HepG2 (cell line): Measurements from ENCODE around the gene HACE1. TPM values are rescaled to one million over a fixed set of nuclear protein-coding genes. Genes with fewer than 3 reads are reported as not detected.

Experiments used
- ATAC-seq: fragments of 200-7000 bp; cut with Tn5 transposase; 3 replicates; pipeline ENCODE4 v1.9.1; 2020; ENCODE audit warnings: mild to moderate bottlenecking, moderate library complexity
- BruUV-seq: library from RNA; stranded (reverse); fragments of 400-500 nt; replicated peaks from 2 replicates; lab custom pipeline; 2021; lab: Mats Ljungman, UMichigan
- CTCF ChIA-PET: fragments of 300-600 bp; formaldehyde crosslinking; extraction: SDS; loops from one replicate; lab custom pipeline; 2021; ENCODE audit warnings: low total read pairs, inconsistent platforms, low intra/inter-chr PET ratio; lab: Yijun Ruan, JAX
- POLR2A ChIA-PET: fragments of 350-600 bp; sonication (Branson Sonifier 250); formaldehyde crosslinking; loops from one replicate; lab custom pipeline; 2020; ENCODE audit warnings: antibody characterized with exemption, inconsistent platforms; lab: Yijun Ruan, JAX
- DNase-seq: peaks from one replicate; pipeline ENCODE4 v3.0.0-alpha.2; 2015; ENCODE audit warnings: low spot score
- FAIRE-seq: peaks from 3 replicates; lab custom pipeline; 2011; peaks lifted over from hg19 to GRCh38; lab: Jason Lieb, UNC
- H2AFZ ChIP-seq: one replicate; pipeline ENCODE4 v1.6.1; 2011; ENCODE audit warnings: low read length, inconsistent platforms
- H3K27ac ChIP-seq: fragments of 300-600 bp; 3 replicates; pipeline ENCODE4 v1.8.0; 2011; ENCODE audit warnings: mixed run types, mild to moderate bottlenecking, mixed read lengths, low read length, inconsistent platforms; ENCODE audit not compliant: insufficient read depth; ENCODE audit errors: extremely low read length
- H3K27me3 ChIP-seq, 2 experiments: fragments of 200-600 bp in 1 of 2; 2 replicates in 1 of 2; 3 replicates in 1 of 2; pipeline versions ENCODE4 v1.6.0 to v1.8.0; 2011; ENCODE audit warnings: low read length in 2 of 2, mild to moderate bottlenecking in 2 of 2, moderate library complexity in 2 of 2, inconsistent platforms in 1 of 2; ENCODE audit not compliant: insufficient read depth in 2 of 2, control insufficient read depth in 1 of 2
- H3K36me3 ChIP-seq, 2 experiments: fragments of 200-600 bp in 1 of 2; replicated peaks in 1 of 2; 2 replicates in 1 of 2; 3 replicates in 1 of 2; pipeline versions ENCODE4 v1.5.1 to v1.8.0; 2011; ENCODE audit warnings: low read length in 2 of 2, inconsistent platforms in 1 of 2; ENCODE audit not compliant: insufficient read depth in 2 of 2, control insufficient read depth in 1 of 2
- H3K4me1 ChIP-seq: 2 replicates; pipeline ENCODE4 v1.5.1; 2012; ENCODE audit warnings: low read length, inconsistent platforms; ENCODE audit not compliant: insufficient read depth
- H3K4me2 ChIP-seq: 2 replicates; pipeline ENCODE4 v1.6.0; 2011; ENCODE audit warnings: low read depth, low read length, inconsistent platforms
- H3K4me3 ChIP-seq, 3 experiments: fragments of 200-600 bp in 1 of 3; sonication (generic), shearing (Covaris generic) in 1 of 3; replicated peaks in 1 of 3; 2 replicates each; pipeline ENCODE4 v1.5.1; 2011 to 2016; ENCODE audit warnings: low read length in 3 of 3, inconsistent platforms in 2 of 3, low read depth in 2 of 3, mild to moderate bottlenecking in 2 of 3, control low read depth in 1 of 3, mixed read lengths in 1 of 3; ENCODE audit not compliant: insufficient read depth in 1 of 3
- H3K79me2 ChIP-seq: one replicate; pipeline ENCODE4 v1.6.1; 2011; ENCODE audit warnings: low read length, inconsistent platforms; ENCODE audit not compliant: insufficient read depth
- H3K9ac ChIP-seq: 2 replicates; pipeline ENCODE4 v1.6.0; 2011; ENCODE audit warnings: mild to moderate bottlenecking, low read depth, low read length, inconsistent platforms; ENCODE audit not compliant: insufficient read depth
- H3K9me3 ChIP-seq: 2 replicates; pipeline ENCODE4 v1.5.1; 2012; ENCODE audit warnings: mild to moderate bottlenecking, low read length
- H4K20me1 ChIP-seq: 2 replicates; pipeline ENCODE4 v1.6.0; 2011; ENCODE audit warnings: inconsistent platforms, mild to moderate bottlenecking, low read length, moderate library complexity; ENCODE audit not compliant: insufficient read depth
- ATAD3A ChIP-seq: sonication (generic); formaldehyde crosslinking; IDR thresholded peaks from 2 replicates; pipeline ENCODE4 v1.4.0; 2020; ENCODE audit warnings: missing genetic modification reagents
- DNMT3B ChIP-seq: conservative IDR thresholded peaks from 2 replicates; pipeline ENCODE4 v1.6.1; 2016; ENCODE audit warnings: missing biosample characterization, control low read depth
- ETV5 ChIP-seq: IDR thresholded peaks from 2 replicates; pipeline ENCODE4 v1.6.1; 2018; ENCODE audit warnings: missing biosample characterization, missing genetic modification reagents, inconsistent platforms, borderline replicate concordance
- HDAC1 ChIP-seq: sonication (generic); formaldehyde crosslinking; IDR thresholded peaks from 2 replicates; pipeline ENCODE4 v1.5.1; 2020; ENCODE audit warnings: mild to moderate bottlenecking, missing genetic modification reagents
- NR2F2 ChIP-seq: IDR thresholded peaks from 2 replicates; pipeline ENCODE4 v1.6.1; 2012; ENCODE audit warnings: low read depth, inconsistent platforms, borderline replicate concordance
- ZNF768 ChIP-seq: sonication (generic); formaldehyde crosslinking; IDR thresholded peaks from 2 replicates; pipeline ENCODE4 v1.4.0; 2020; ENCODE audit warnings: missing genetic modification reagents
- ZNF788 ChIP-seq: sonication (generic); formaldehyde crosslinking; IDR thresholded peaks from 2 replicates; pipeline ENCODE4 v1.5.0; 2020; ENCODE audit warnings: mild to moderate bottlenecking, missing genetic modification reagents, borderline replicate concordance
- WGBS: methylation state at CpG from one replicate; pipeline ENCODE4 v1.1.6; 2017; ENCODE audit warnings: low lambda C conversion rate; 5-methylcytosine and 5-hydroxymethylcytosine counted together
- in situ Hi-C: cut with HindIII; loops from 2 replicates; pipeline ENCODE4 v1.10.0; 2017; ENCODE audit warnings: low pct_unique_long_range_greater_than_20kb; ENCODE audit not compliant: extremely low pct_ligation_motif_present
- intact Hi-C: fragments of 100-400 bp; cut with micrococcal nuclease; formaldehyde crosslinking; loops from one replicate; pipeline ENCODE4 v1.10.0; 2022; ENCODE audit not compliant: unreplicated experiment
- polyA plus RNA-seq, 8 experiments: library from polyadenylated mRNA; depleted of rRNA in 3 of 8; stranded (reverse) in 7 of 8; unstranded in 1 of 8; fragments of >200 nt; fragmentation: Illumina TruSeq in 4 of 8; extraction: Trizol in 4 of 8; gene quantifications; 2 replicates each; pipeline versions ENCODE4 v1.2.1 to v1.2.3, GENCODE V29; 2011 to 2016; ENCODE audit warnings: low read depth in 4 of 8, missing spikeins in 1 of 8, mixed read lengths in 1 of 8; ENCODE audit not compliant: insufficient read depth in 1 of 8
- total RNA-seq, 5 experiments: library from RNA; depleted of rRNA; stranded (reverse); fragments of >200 nt; fragmentation: Illumina TruSeq; extraction: Trizol; gene quantifications; 2 replicates each; pipeline ENCODE4 v1.2.3, GENCODE V29; 2016; ENCODE audit warnings: low read depth in 1 of 5
- TF ChIP-seq, protein P1 (sequence below): sonication (generic); formaldehyde crosslinking; IDR thresholded peaks from 2 replicates; pipeline ENCODE4 v1.4.0; 2020; ENCODE audit warnings: missing genetic modification reagents, borderline replicate concordance
- TF ChIP-seq, protein P2 (sequence below): sonication (generic); formaldehyde crosslinking; IDR thresholded peaks from 2 replicates; pipeline ENCODE4 v1.5.1; 2020; ENCODE audit warnings: missing genetic modification reagents, mild to moderate bottlenecking, borderline replicate concordance
- TF ChIP-seq, protein P3 (sequence below): sonication (generic); formaldehyde crosslinking; IDR thresholded peaks from 2 replicates; pipeline ENCODE4 v1.8.0; 2022; ENCODE audit warnings: mild to moderate bottlenecking, missing genetic modification reagents, borderline replicate concordance

HACE1 gene
- total and polyA plus RNA-seq, 2 of the 13 experiments (the other 11 are each of a cell fraction or from before 2014, with no cell fraction given), result 8.9 to 11.4 TPM

DNA sequence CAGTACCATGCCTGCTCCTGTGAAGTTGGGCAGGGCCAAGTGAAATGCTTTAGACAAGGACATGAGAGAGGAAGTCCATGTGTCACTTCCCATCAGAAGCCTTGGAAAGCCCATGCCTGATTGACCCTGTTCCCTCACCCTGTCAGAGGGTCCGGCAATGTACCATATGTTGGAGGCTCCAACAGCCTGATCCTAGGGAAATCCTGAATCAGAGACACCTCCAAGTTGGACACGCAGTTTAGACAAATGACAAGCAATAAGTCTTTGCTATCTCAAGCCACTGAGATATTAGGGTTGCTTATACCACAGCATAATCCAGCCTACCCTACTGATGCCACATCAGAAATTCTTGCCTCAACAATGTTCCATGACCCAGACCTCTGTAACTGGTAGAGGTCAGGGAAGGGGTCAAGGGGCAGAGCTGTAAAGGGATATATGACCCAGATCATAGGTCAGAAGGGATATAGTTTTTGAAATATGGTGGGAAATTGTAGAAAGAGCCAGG is 174.8 kb downstream of the HACE1 start (continued):
- TF ChIP-seq DNMT3B (CRISPR knock-in tag), result no peak

- Histone ChIP-seq H2AFZ (peak overlapping the region; percentile 16), H3K4me1 (no peaks in the 10 kb centered on the region), H3K27me3 (0 out of 5 replicates have a peak, but pooled peaks cover 0 to 4% of the 10 kb centered on the region in 2 experiments), H4K20me1 (no peaks in the 10 kb centered on the region), H3K4me3 (no peak overlapping the region), H3K4me2 (peak overlapping the region; percentile 54; the same call in 1 of the 2 replicates), H3K27ac (no peak overlapping the region), H3K36me3 (no peaks in the 10 kb centered on the region), H3K79me2 (no peaks in the 10 kb centered on the region), H3K9ac (no peak overlapping the region), H3K9me3 (no peaks in the 10 kb centered on the region)
- ATAC-seq (no peak), DNase-seq (no peak), FAIRE-seq (no peak)
- intact Hi-C loops, result loop anchor here (1.0 to 5.0 kb wide), 2 partner anchors 87 to 393 kb away; no protein-coding TSS in a partner anchor
- ChIA-PET CTCF (interaction anchor here (2.4 kb wide), 1 partner anchor 87 kb away, joined by 40 read pairs; no protein-coding TSS in a partner anchor), POLR2A (no interaction called here)
- TF ChIP-seq ZNF768 (CRISPR knock-in tag) (no peak), NR2F2 (no peak), ZNF788 (CRISPR knock-in tag) (no peak), HDAC1 (CRISPR knock-in tag) (no peak), ETV5 (CRISPR knock-in tag) (no peak), ATAD3A (CRISPR knock-in tag) (no peak)
- TF ChIP-seq, protein P1, sequence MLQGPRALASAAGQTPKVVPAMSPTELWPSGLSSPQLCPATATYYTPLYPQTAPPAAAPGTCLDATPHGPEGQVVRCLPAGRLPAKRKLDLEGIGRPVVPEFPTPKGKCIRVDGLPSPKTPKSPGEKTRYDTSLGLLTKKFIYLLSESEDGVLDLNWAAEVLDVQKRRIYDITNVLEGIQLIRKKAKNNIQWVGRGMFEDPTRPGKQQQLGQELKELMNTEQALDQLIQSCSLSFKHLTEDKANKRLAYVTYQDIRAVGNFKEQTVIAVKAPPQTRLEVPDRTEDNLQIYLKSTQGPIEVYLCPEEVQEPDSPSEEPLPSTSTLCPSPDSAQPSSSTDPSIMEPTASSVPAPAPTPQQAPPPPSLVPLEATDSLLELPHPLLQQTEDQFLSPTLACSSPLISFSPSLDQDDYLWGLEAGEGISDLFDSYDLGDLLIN, result no peak
- TF ChIP-seq, protein P2, sequence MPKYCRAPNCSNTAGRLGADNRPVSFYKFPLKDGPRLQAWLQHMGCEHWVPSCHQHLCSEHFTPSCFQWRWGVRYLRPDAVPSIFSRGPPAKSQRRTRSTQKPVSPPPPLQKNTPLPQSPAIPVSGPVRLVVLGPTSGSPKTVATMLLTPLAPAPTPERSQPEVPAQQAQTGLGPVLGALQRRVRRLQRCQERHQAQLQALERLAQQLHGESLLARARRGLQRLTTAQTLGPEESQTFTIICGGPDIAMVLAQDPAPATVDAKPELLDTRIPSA (CRISPR knock-in tag), result no peak
- TF ChIP-seq, protein P3, sequence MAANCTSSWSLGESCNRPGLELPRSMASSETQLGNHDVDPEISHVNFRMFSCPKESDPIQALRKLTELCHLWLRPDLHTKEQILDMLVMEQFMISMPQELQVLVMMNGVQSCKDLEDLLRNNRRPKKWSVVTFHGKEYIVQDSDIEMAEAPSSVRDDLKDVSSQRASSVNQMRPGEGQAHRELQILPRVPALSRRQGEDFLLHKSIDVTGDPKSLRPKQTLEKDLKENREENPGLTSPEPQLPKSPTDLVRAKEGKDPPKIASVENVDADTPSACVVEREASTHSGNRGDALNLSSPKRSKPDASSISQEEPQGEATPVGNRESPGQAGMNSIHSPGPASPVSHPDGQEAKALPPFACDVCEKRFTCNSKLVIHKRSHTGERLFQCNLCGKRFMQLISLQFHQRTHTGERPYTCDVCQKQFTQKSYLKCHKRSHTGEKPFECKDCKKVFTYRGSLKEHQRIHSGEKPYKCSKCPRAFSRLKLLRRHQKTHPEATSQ (CRISPR knock-in tag), result no peak
- in situ Hi-C loops, result loop anchor here (5.0 kb wide), 1 partner anchor 83 kb away; no protein-coding TSS in a partner anchor
- 61% methylated on average over 4 of the region's 4 CpGs for WGBS
- BruUV-seq, result no TSS peak
These were observed 175.9 kb downstream of the HACE1 start for GRCh38 chr6:104683809-104684208.
